Liver (tissue), 9 donors: Measurements from ENCODE around the gene TUSC2. TPM values are rescaled to one million over a fixed set of nuclear protein-coding genes. Genes with fewer than 3 reads are reported as not detected.

Source experiments
- DNase-seq: peaks from one replicate; pipeline ENCODE4 v3.0.0-alpha.2; 2017; ENCODE audit warnings: low spot score
- H3K27ac ChIP-seq, 2 donors: one replicate each; pipeline ENCODE4 v1.7.0; 2013; ENCODE audit warnings: inconsistent platforms in 2 of 2, low read length in 2 of 2, control low read depth in 1 of 2, low read depth in 1 of 2, mild to moderate bottlenecking in 1 of 2
- H3K27me3 ChIP-seq, 4 donors: one replicate each; pipeline versions ENCODE4 v1.6.1 to v1.7.0; 2013; ENCODE audit warnings: low read length in 3 of 4, inconsistent platforms in 1 of 4, mild to moderate bottlenecking in 1 of 4, moderate library complexity in 1 of 4; ENCODE audit not compliant: control insufficient read depth in 4 of 4, insufficient read depth in 4 of 4
- H3K36me3 ChIP-seq, 4 donors: one replicate each; pipeline versions ENCODE4 v1.6.1 to v1.7.0; 2013; ENCODE audit warnings: low read length in 3 of 4, mild to moderate bottlenecking in 3 of 4, low read depth in 1 of 4, moderate library complexity in 1 of 4; ENCODE audit not compliant: control insufficient read depth in 4 of 4, insufficient read depth in 3 of 4
- H3K4me1 ChIP-seq, 4 donors: one replicate each; pipeline versions ENCODE4 v1.6.1 to v1.7.0; 2013; ENCODE audit warnings: low read length in 3 of 4, mild to moderate bottlenecking in 3 of 4, moderate library complexity in 1 of 4; ENCODE audit not compliant: control insufficient read depth in 4 of 4, insufficient read depth in 4 of 4
- H3K4me3 ChIP-seq, 3 donors: one replicate each; pipeline versions ENCODE4 v1.6.1 to v1.7.0; 2013; ENCODE audit warnings: low read length in 3 of 3, control low read depth in 1 of 3, low read depth in 1 of 3, mild to moderate bottlenecking in 1 of 3
- H3K9ac ChIP-seq, 2 donors: one replicate each; pipeline ENCODE4 v1.7.0; 2013; ENCODE audit warnings: low read length in 2 of 2, mild to moderate bottlenecking in 2 of 2, moderate library complexity in 2 of 2, control low read depth in 1 of 2, low read depth in 1 of 2
- H3K9me3 ChIP-seq, 4 donors: one replicate each; pipeline versions ENCODE4 v1.6.1 to v1.7.0; 2013; ENCODE audit warnings: low read length in 3 of 4; ENCODE audit not compliant: control insufficient read depth in 4 of 4
- ATF3 ChIP-seq: IDR thresholded peaks from 2 replicates; pipeline ENCODE4 v1.6.1; 2016; ENCODE audit warnings: antibody characterized with exemption
- EGR1 ChIP-seq, 2 donors: IDR thresholded peaks; 2 replicates each; pipeline ENCODE4 v1.6.1; 2016 to 2018; ENCODE audit warnings: antibody characterized with exemption in 2 of 2, low read depth in 2 of 2
- FOXA1 ChIP-seq: IDR thresholded peaks from 2 replicates; pipeline ENCODE4 v1.6.1; 2016; ENCODE audit warnings: antibody characterized with exemption
- FOXA2 ChIP-seq: IDR thresholded peaks from 2 replicates; pipeline ENCODE4 v1.6.1; 2016; ENCODE audit warnings: antibody characterized with exemption
- GABPA ChIP-seq, 2 donors: IDR thresholded peaks in 1 of 2; conservative IDR thresholded peaks in 1 of 2; 2 replicates each; pipeline ENCODE4 v1.6.1; 2016; ENCODE audit warnings: antibody characterized with exemption in 2 of 2, mild to moderate bottlenecking in 1 of 2, moderate library complexity in 1 of 2
- HNF4A ChIP-seq, 2 donors: conservative IDR thresholded peaks; 2 replicates each; pipeline ENCODE4 v1.6.1; 2016; ENCODE audit warnings: antibody characterized with exemption in 2 of 2, mild to moderate bottlenecking in 2 of 2
- HNF4G ChIP-seq: IDR thresholded peaks from 2 replicates; pipeline ENCODE4 v1.6.1; 2016; ENCODE audit warnings: antibody characterized with exemption
- JUND ChIP-seq, 2 donors: IDR thresholded peaks; 2 replicates each; pipeline ENCODE4 v1.6.1; 2016; ENCODE audit warnings: antibody characterized with exemption in 2 of 2
- MAX ChIP-seq: IDR thresholded peaks from 2 replicates; pipeline ENCODE4 v1.6.1; 2016; ENCODE audit warnings: antibody characterized with exemption
- NR2F2 ChIP-seq: IDR thresholded peaks from 2 replicates; pipeline ENCODE4 v1.6.1; 2016; ENCODE audit warnings: antibody characterized with exemption
- RAD21 ChIP-seq, 2 donors: IDR thresholded peaks; 2 replicates each; pipeline ENCODE4 v1.6.1; 2016; ENCODE audit warnings: antibody characterized with exemption in 2 of 2, mild to moderate bottlenecking in 2 of 2
- REST ChIP-seq: IDR thresholded peaks from 2 replicates; pipeline ENCODE4 v1.6.1; 2016; ENCODE audit warnings: antibody characterized with exemption, mild to moderate bottlenecking
- RXRA ChIP-seq, 2 donors: IDR thresholded peaks; 2 replicates each; pipeline ENCODE4 v1.6.1; 2017 to 2018; ENCODE audit warnings: antibody characterized with exemption in 2 of 2, mild to moderate bottlenecking in 1 of 2
- SP1 ChIP-seq: IDR thresholded peaks from 2 replicates; pipeline ENCODE4 v1.6.1; 2018; ENCODE audit warnings: antibody characterized with exemption, mild to moderate bottlenecking
- TAF1 ChIP-seq: conservative IDR thresholded peaks from 2 replicates; pipeline ENCODE4 v1.6.1; 2016; ENCODE audit warnings: antibody characterized with exemption, mild to moderate bottlenecking
- YY1 ChIP-seq: IDR thresholded peaks from 2 replicates; pipeline ENCODE4 v1.6.1; 2016; ENCODE audit warnings: antibody characterized with exemption, mild to moderate bottlenecking
- ZBTB33 ChIP-seq: IDR thresholded peaks from 2 replicates; pipeline ENCODE4 v1.6.1; 2016; ENCODE audit warnings: antibody characterized with exemption
- WGBS: extraction: QIAGEN DNeasy Blood & Tissue Kit; methylation state at CpG from one replicate; pipeline ENCODE4 v1.1.7; 2013; 5-methylcytosine and 5-hydroxymethylcytosine counted together
- polyA plus RNA-seq, 2 donors: library from polyadenylated mRNA; stranded (reverse) in 1 of 2; unstranded in 1 of 2; fragments of 200-250 nt in 1 of 2; fragments of >200 nt in 1 of 2; fragmentation: Nextera tagmentation in 1 of 2; extraction: Ambion mirVana in 1 of 2; gene quantifications; one replicate each; pipeline versions ENCODE4 v1.2.1 to v1.2.3, GENCODE V29; 2013 to 2015
- total RNA-seq, 2 donors: library from RNA; depleted of rRNA; stranded (reverse); fragments of >200 nt; gene quantifications; one replicate each; pipeline ENCODE4 v1.2.3, GENCODE V29; 2014
- TF ChIP-seq, protein P1 (sequence below): fragments of 150-350 bp; IDR thresholded peaks from 2 replicates; pipeline ENCODE4 v1.5.1; 2017; ENCODE audit warnings: improper control_type of control experiment, low read depth, low read length; ENCODE audit not compliant: missing input control
- donor health status: healthy.
- donor health status: healthy.
- donor health status: healthy.
- donor health status: healthy.
- donor health status: healthy.

TUSC2 gene
- total and polyA plus RNA-seq, 4 donors, result 12.7 to 37.7 (median 21.7) TPM

- DNase-seq, result no peak
- WGBS, result 83% methylated on average over 3 of the region's 3 CpGs
- Histone ChIP-seq H3K27ac (no peak overlapping the region), H3K4me3 (no peak overlapping the region), H3K9ac (no peak overlapping the region), H3K4me1 (no peaks in the 10 kb centered on the region), H3K36me3 (no peaks in the 10 kb centered on the region), H3K9me3 (no peaks in the 10 kb centered on the region), H3K27me3 (peaks cover 0 to 2% (median 0%) of the 10 kb centered on the region in 4 donors)
- TF ChIP-seq, protein P1, sequence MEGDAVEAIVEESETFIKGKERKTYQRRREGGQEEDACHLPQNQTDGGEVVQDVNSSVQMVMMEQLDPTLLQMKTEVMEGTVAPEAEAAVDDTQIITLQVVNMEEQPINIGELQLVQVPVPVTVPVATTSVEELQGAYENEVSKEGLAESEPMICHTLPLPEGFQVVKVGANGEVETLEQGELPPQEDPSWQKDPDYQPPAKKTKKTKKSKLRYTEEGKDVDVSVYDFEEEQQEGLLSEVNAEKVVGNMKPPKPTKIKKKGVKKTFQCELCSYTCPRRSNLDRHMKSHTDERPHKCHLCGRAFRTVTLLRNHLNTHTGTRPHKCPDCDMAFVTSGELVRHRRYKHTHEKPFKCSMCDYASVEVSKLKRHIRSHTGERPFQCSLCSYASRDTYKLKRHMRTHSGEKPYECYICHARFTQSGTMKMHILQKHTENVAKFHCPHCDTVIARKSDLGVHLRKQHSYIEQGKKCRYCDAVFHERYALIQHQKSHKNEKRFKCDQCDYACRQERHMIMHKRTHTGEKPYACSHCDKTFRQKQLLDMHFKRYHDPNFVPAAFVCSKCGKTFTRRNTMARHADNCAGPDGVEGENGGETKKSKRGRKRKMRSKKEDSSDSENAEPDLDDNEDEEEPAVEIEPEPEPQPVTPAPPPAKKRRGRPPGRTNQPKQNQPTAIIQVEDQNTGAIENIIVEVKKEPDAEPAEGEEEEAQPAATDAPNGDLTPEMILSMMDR, result no peak
- no peak for TF ChIP-seq REST
- no peak for TF ChIP-seq NR2F2
- TF ChIP-seq JUND (IDR thresholded peaks at IDR 0.05), result no peak
- TF ChIP-seq ATF3, result no peak
- TF ChIP-seq SP1, result no peak
- no peak for TF ChIP-seq ZBTB33
- no peak for TF ChIP-seq RAD21 (IDR thresholded peaks at IDR 0.05)
- no peak for TF ChIP-seq YY1
- TF ChIP-seq TAF1, result no peak
- no peak for TF ChIP-seq RXRA (IDR thresholded peaks at IDR 0.05)
- TF ChIP-seq EGR1 (IDR thresholded peaks at IDR 0.05; ENCODE audit: low read depth in 2 of 2), result no peak
- no peak for TF ChIP-seq HNF4A (conservative IDR thresholded peaks at IDR 0.05)
- TF ChIP-seq MAX, result no peak
- TF ChIP-seq GABPA (IDR thresholded peaks at IDR 0.05 in 1 of 2, conservative IDR thresholded peaks at IDR 0.05 in 1 of 2), result no peak
- no peak for TF ChIP-seq FOXA1
- no peak for TF ChIP-seq FOXA2
- no peak for TF ChIP-seq HNF4G
Measured at GRCh38 chr3:50371133-50371685, 43.2 kb upstream of the TUSC2 start.
